IPS-11a (cell line): ENCODE data around the gene QRFP.

ENCODE experiments used
- H3K4me3 ChIP-seq: one replicate; pipeline ENCODE4 v1.5.1; 2013; ENCODE audit warnings: low read depth, low read length, control low read depth

The QRFP gene

DNA sequence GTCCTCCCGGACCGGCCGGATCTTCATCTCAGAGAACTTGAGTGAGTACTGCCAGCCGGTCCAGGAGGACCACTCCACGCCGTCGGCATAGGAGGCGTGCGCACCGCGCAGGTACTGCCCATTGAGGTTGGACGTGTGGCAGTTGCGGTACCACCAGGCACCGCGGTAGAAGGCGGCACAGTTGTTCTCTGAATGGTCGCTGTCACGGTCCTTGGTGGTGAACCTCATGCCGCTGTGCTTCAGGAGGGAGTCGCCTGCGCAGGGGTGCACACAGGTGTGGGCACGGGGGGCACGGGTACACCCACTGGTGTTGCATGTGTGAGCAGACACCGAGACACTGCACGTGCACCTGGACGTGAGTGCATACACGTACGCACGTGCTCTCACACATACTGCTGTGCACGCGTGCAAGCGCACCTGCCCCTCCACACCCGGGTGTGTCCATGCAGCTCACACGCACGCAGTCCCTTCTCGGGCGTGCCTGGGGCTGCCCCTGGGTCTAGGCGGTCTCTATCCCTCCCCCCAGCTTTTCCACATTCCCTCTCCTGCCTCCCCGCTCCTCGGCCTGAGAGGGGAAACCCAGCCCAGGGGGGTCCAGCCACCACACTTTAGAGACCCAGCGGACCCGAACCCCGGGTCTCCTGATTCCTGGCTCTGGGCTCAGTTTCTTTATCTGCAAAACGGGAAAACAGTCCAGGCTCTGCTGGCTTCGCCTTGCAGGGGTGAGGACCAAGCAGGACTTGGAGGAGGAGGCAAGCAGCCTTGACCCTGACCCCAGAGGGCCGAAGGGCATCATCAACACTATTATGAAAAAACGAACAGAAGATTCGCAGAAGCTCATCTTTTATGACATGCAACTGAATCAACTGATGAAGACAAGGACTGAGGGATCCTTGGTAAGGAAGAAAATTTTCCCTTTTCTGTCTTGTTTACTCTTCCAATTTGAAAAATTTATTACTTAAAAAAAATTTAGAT lies 7.7 kb upstream of the QRFP start:
- H3K4me3 ChIP-seq = no peak overlapping the region

DNA sequence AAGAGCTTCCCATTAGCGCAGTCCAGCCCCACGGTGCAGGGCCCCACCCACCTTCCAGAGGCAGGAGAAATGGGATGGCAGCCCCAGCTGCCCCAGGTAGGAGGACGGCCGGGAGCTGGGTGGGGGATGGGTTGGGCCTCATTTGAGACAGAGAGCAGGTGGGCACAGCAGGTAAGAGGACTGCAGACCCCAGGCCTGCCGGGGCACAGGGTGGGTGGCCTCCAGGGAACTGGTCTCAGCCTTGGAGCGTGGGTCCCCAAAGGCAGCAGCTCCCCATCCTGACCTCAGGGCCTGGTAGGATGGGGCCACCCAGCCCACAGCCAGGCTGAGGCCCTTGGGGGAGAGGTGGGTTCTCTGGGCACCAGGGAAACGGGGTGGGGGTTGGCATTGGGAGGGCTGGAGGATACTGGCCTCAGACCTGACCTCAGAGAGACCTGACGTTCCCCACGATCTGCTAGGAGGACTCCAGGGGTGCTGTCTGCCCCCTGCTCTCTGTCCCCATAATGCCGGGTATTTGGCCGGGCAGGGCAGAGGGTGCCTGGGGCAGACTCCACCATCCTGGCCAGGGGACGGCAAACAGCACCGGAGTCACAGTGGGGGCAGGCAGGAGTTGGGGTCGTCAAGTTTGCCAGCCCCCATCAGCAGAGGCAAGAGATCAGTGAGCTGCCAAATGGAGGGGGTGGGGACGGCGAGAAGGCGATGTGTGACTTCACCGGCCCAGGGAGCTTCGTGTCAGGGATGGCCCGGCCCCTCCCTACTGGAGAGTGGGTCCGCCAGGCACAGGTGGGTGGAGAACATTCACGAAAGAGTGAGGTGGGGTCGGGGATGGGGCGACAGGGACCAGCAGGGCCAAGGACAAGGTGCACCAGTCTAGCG lies 6.8 kb upstream of the QRFP start:
- no peak overlapping the region for H3K4me3 ChIP-seq

DNA sequence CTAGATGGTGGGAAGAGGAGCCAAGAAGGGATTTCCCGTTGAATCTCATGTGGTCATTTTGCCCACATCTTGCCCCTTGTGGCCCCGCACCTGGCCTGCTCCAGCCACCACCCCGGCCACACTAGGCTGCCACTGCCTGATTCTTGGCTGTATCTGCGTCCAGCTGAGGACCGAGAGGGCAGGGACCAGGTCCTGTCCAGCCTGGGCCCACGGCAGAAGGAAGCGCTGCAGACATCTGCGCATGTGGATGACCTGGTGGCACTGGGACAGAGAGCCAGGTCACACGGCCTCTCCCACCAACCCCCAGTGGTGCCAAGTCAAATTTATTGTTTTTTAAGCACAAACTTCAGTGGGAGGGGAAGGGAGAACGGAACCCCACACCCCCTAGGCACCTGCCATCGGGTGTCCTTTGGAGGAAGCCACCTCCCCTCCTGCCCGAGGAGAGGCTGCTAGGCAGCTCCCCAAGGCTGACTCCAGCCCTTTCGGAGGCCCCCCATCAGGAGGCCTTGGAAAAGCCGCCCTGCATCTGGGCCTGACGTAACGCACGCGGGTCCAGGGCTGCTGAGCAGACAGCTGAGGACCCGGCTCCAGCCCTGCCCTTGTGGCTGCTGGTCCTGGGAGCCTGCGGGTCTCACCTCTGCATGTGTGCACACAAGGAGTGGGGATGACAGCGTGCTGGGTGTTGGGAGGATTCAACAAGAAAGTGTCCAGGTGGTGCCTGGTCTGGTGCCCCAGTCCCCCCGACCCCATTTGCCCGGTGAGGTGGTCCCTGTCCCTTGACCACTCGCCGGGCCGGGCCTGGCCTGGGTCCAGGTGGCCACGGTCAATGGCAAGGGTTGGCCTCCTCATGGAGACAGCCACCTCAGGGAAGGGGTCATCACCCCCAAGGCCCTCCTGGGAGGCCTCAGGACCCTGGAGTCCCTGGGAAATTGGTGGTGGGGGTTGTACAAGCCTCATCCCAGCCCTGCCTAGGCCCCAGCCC lies 5.9 kb upstream of the QRFP start:
- H3K4me3 ChIP-seq = no peak overlapping the region

DNA sequence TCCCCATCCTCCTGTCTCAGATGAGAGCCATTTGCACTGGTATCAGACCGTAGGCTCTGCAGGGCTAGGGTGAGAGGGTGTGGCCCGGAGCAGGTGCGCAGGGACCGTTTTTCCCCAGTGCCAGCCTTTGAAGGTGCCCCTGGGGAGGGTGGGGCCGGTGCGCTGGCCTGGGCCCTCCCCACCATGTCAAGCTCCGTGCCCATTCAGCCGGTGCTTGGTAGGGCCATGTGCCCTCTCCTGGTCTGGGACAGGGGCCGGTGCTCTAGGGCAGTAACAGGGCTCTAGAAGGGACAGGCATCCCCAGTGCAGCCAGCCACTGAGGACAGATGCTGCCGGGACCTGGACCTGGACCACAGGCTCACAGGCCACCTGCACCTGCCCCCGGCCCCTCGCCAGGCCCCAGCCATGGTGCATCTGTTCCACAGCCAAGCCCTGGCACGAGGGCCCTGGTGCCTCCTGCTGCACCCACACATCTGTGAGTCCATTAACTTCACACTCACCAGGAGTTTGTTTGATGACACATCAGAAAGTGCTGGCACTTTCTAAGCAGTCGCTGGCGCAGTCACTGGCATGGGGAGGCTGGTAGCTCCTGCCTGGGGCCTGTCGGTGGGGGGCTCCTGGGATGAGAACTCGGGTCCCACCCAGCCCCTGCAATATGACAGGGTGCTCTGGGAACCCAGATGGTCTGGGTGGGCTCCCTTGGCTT lies 5.0 kb upstream of the QRFP start:
- H3K4me3 ChIP-seq = no peak overlapping the region

DNA sequence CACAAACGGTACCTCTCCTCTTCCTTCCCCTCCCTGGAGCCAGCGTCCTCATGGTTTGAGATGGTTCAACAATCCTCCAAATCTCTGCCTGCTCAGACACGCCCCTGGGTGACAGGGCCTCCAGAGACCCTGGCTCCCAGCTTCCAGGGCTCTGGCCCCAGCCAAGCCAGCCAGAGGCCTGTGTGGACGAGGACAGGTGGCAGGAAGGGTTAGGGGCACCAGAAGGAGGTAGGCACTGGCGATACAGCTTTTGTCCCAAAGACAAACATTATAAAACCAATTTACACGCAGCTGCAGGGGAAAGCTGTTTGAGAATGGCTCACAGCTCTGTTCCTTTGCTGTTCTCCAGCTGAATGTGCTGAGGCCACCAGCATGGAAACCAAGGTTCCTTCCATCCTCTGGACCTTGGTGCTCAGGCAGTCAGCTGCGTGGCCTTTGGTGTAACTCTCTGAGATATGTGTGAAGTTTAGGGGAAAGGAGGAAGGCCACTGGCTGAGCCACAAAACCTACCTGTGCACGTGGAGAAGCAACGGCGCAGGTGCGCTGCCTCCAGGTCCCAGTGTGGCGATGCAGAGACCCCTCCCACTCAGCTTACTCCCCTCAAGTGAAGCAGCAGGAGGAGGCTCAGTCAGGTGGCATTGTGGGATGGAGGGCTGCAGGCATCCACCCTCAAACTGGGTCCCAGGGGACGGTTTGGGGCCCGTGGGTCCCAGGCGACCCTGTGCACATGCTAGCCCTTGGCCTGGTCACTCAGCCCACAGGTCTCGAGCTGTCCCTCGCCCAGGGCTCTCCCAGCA lies 4.3 kb upstream of the QRFP start:
- no peak overlapping the region for H3K4me3 ChIP-seq

DNA sequence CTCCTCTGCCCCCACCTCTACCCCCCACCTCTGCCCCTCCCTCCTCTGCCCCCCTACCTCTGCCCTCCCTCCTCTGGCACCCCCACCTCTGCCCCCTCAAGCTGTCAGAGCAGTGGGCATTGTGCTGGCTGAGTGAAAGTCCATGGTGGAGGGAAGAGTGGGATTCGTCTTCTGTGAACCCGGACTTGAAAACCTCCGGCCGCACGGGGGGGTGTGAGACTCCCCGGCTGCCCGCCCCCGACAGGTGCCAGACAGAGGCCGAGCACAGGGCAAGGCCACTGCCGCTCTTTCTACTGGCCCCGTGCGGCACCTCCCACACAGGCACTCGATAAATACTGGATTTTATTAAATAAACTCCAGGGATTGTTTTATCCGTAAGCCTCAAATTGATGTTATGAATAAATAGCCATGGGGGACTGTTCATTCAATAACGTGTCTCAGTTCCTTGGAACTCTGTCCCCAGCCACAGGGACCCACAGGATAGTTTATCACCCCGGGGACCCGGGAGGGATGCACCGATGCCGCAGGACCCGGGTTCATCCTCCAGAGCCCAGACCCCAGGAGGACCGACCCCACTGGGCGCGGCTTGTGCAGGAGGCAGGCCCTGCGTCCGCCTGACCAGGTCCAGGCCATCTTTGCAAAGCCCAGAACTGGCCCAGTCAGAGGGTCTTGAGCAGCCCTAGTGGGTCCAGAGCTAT lies 2.6 kb upstream of the QRFP start:
- no peak overlapping the region for H3K4me3 ChIP-seq

DNA sequence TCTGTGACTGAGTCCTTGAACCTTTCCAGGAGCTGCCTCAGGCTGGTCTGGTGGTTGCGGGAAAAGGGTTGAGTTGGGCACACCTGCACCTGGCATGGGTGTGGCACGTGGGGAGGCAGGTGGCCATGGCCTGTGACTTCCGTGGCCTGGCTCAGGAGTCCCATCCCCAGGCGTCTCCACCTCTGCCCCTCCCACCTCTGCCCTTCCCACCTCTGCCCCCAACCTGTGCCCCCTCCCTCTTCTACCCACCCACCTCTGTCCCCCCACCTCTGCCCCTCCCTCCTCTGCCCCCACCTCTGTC lies 1.9 kb upstream of the QRFP start:
- no peak overlapping the region for H3K4me3 ChIP-seq

DNA sequence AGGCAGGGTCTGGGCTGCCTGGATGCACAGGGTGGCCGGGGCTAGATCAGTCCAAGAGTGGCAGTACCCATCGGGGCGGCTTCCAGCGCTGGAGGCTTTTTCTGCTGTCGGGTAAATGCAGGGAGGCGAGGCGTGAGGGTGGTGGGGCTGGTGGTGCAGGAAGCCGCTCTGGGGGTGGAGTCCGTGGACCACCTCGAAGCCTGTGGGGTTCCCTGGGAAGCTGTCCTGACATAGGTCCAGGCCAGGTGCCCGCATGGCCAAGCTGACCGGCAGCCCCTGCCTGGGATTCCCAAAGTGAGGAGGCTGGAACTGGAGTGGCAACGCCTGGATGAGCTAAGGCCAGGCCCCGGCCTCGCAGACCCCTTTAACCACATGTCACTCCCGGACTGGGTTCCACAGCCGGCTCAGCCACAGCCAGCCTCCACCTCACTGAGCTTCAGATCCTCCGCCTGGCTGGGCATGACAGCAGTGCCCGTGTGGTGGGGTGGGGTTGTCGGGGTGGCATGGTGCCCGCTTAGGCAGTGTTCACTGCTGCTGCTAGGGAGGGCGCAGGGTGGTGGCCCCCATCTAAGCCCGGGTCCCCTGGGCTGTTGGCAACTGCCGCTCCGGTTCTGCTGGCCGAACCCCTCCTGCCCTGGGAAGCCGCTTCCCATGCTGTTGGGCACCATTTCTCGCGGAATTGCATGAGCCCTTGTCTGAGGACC lies 1.4 kb upstream of the QRFP start:
- no peak overlapping the region for H3K4me3 ChIP-seq

DNA sequence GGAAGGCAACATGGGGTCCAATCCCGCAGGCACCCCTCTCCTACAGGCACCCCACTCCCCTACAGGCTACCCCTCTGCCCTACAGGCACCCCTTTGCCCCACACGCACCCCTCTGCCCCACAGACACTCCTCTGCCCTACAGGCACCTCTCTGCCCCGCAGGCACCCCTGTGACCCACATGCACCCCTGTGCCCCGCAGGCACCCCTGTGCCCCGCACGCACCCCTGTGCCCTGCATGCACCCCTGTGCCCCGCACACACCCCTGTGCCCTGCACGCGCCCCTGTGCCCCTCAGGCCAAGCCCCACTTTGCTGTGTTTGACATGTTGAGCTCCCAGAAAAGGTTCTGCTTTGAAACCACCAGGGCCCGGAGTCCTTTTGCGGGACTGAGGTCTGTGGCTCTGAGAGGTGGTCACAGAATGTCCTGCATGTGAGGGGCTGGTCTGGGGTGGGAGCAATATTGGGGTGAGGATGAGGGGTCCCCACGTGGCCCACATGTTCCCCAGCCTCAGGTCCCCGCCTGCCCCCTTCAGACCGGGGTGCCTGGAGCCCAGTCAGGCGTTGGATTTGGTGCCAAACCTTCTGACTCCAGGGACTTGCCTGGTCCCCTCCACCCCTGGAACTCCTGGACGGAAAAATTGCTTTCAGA lies 616 bp upstream of the QRFP start:
- H3K4me3 ChIP-seq = no peak overlapping the region

DNA sequence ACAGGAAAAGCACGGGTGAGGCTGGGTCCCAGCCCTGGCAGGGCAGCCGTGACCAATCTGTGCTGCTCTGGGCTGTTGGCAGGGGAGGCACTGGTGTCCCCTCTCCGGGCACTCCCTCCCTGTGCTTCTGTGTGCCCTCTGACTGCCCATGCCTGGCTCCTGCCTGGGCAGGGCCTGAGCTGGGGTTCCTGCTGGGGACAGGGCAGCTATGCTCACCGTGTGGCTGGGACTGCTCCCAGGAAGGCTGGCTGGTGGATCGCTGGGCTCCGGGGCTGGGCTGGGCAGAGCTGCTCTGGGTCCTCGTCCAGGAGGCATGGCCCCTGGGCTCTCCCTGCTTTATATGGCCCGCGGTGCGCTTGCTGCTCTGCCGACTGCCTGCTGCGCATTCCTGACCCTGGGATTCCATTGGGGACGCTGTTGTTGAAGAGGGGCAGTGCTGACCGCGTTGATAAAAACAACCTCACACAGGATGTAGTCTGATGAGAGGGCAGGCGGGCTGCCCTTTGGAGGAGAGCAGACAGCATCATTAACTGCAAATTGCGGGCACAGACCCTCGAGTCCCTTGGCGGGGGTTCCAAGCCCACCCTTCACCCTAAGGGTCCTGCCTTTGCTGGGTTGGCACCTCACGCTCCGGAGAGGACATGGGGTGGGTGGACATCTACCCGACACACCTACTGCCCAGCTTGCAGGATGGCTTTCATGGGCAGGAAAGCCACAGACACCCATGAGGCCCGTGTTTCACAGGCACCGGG lies 955 bp downstream of the QRFP start:
- no peak overlapping the region for H3K4me3 ChIP-seq

DNA sequence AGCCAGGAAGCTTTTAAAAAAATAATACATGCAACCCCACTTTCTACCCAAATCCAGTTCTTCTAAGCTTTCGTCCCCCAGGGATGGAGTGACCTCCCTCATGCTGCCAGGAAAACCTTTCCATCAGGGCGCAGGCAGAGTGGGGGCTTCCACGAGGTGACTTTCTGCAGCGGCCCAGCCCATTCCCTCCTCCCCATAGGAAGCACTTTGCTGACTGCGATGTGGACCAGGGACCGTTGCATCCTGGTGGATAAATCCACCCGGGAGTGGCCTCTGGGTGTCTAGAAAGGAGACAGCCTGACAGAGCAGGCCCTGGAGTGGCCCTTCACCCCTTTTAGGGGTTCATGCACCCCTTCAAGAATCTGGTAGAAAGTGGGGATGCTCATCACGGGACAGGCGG lies 1.6 kb downstream of the QRFP start:
- H3K4me3 ChIP-seq = no peak overlapping the region

DNA sequence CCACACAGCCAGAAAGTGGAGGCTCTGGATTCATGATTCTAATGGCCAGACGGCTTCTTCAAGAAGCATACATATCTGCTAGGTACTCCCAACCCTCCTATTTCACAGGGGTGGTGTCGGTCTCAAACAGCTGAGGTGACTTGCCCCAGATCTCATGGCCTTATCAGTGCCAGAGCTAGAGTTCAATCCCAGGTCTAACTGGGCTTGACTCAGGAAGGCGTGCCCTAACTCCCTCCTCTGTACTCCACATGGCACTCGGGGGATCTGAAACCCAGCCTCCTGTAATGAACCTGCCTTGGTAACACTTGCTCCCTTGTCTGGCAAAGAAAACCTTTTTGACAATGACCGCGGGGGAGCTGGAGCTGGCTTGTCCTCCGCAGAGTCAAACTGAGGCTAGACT lies 2.1 kb downstream of the QRFP start:
- no peak overlapping the region for H3K4me3 ChIP-seq

DNA sequence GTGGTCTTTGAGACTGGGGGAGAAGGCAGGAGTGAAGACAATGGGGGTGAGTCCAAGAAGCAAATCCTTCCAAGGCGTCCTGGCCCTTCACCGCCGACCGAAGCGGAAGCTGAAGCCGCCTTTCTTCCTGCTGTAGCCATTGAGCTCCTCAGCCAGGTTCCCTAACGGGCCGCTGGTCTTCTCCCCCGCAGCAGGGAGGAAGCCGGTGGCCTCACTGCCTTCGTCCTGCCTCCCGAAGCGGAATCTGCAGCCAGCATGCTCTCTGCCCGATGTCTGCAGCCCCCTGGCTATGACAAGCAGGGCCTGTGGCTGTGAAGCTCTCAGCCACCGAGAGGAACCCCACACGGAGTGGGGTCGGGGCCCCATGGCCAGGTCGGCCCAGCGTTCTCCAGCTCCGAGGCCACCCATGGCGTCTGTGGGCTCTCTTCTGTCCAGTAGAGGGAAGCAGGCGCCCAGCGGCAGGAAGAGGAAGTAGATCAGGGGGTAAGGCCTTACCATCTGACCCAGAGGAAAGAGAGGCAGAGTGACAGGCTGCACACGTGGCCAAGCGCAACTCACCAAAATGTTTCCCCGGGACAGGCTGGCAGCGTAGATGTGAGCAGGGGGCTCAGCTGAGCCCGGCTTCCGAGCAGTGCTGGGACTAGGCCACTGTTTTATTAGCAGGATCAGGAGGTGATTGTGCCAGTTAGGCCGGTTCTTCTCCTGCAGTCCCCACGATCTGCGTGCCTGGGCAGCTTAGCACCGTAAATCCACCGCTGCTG lies 3.1 kb downstream of the QRFP start:
- H3K4me3 ChIP-seq = no peak overlapping the region

DNA sequence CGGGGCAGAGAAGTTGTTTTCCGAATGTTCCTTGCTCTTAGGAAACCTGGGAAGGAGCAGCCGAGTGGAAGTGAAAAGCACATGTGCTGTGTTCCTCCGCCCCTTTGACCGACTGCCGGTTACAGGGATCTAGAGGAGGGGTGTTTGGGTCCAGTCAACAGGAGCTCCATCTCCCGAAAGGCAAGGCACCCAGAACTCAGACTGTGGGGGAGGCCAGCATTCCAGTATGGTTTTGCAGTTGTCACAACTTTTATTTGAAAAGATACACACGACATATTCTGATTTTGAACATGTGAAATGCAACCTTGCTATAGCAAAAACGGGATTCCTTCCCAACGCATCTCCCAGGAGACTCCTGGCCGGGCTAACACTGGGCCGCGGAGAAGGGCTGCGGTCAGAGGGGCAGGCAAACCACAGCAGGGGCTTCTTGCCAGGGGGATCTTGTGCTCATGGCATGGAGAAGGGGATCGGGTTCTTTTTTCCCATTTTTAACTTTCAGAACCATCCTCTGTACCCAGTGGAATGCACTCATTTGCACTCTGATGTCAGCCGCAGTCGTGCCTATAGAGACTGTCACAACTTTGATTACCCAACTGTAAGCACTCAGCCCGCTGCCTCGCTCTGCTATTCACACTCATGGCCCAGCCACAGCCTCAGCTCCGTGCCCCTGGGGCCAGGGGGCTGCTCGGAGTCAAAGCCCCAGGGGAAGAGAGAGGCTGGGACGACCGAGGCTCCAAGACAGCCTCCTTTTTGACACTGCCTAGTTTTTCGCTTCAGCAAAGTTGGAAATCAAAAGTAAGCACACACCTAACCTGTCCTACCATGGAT lies 3.9 kb downstream of the QRFP start:
- H3K4me3 ChIP-seq = no peak overlapping the region

DNA sequence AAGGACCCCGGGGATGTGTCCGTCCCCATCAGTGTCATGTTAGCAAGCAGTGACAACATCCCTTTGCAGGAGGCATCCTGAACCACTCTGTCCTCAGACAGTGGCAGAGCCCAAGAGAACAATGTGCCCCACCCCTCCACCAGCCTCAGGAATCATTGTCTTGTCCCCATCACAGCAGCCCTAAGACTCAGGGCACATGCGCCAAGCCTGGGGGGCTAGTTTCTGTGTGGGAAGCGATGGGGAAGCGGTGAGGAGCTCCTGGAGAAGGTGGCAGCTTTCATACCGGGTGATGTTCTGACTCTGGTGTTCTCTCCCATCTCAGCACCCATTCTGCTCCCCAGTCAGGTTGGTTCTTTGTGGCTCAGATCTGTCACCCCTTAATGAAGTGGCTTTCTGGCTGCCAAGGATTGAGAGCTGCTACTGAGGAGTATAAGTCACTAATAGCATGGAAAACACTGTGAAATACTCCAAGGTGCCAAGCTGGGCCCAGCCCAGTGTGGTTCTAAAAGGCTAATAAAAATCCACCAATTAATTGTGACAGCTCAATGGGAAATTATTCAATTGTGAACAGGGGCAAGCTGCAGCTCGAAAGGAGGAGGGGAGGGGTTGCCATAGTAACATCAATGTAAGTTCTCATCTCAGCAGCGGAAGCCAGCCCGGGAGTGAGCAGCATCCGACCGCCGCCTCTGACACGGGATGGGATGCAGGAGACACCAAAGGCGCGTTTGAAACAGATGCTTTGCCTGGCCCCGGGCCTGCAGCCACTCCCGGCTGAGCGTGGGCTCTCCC lies 4.7 kb downstream of the QRFP start:
- no peak overlapping the region for H3K4me3 ChIP-seq
